Measurements from ENCODE around the gene GAB1. TPM values are rescaled to one million over a fixed set of nuclear protein-coding genes. Genes with fewer than 3 reads are reported as not detected.

Gene GAB1
- total RNA-seq, 5 donors from 2014 or later (not counting 1 experiment from before 2014, with no cell fraction given) = 0.20 to 1.7 (median 0.96) TPM

DNA sequence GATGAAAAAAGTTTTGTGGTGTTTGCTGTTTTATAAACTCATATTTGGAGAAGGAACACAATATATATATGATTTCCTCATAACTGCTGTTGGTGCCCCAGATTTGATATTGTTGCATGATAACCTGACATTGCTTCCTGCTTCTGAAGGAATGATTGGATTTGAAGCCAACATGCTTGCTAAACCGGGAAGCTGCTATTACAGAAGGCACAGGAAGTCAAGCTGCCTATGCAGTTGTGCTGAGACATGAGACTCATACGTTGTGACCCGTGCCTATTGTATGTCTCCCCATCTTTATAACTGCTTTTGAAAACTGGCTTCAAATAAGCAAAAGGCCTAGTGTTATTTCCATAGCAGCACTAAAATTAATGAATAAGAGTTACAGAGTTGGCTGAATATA, 32.9 kb downstream of the GAB1 start:
- peaks cover 5 to 6% of the 10 kb centered on the region in 2 donors for H3K27me3 Mint-ChIP-seq
- 11% methylated on average over 1 of the region's 3 CpGs for WGBS (ENCODE audit: insufficient coverage)
- DNase-seq = no peak
- Histone ChIP-seq H3K36me3 (ENCODE audit: control insufficient read depth in 2 of 2, extremely low read depth in 1 of 2, insufficient read depth in 1 of 2, low read length in 1 of 2) (no peaks in the 10 kb centered on the region), H3K9me3 (no peaks in the 10 kb centered on the region), H3K27me3 (replicated peaks in 1 of 2; ENCODE audit: control insufficient read depth in 2 of 2, extremely low read depth in 1 of 2, insufficient read depth in 2 of 2, low read length in 1 of 2) (no peaks in the 10 kb centered on the region), H3K4me3 (ENCODE audit: control insufficient read depth in 1 of 2, extremely low read depth in 1 of 2, low read length in 1 of 2) (no peak overlapping the region), H3K27ac (ENCODE audit: low read length) (no peak overlapping the region), H3K4me1 (ENCODE audit: control insufficient read depth in 1 of 2, extremely low read depth in 1 of 2, insufficient read depth in 2 of 2, low read length in 2 of 2) (no peaks in the 10 kb centered on the region)
- ChIA-PET POLR2A (no interaction called here), CTCF (no interaction called here)
- H3K27ac Mint-ChIP-seq = no peak overlapping the region
- ATAC-seq (replicated peaks in 1 of 4) = no peak
- H3K4me3 Mint-ChIP-seq = no peak overlapping the region
- H3K4me1 Mint-ChIP-seq = no peaks in the 10 kb centered on the region
- H3K36me3 Mint-ChIP-seq = no peaks in the 10 kb centered on the region
- peaks cover 3 to 5% (median 4%) of the 10 kb centered on the region in 3 donors for H3K9me3 Mint-ChIP-seq

DNA sequence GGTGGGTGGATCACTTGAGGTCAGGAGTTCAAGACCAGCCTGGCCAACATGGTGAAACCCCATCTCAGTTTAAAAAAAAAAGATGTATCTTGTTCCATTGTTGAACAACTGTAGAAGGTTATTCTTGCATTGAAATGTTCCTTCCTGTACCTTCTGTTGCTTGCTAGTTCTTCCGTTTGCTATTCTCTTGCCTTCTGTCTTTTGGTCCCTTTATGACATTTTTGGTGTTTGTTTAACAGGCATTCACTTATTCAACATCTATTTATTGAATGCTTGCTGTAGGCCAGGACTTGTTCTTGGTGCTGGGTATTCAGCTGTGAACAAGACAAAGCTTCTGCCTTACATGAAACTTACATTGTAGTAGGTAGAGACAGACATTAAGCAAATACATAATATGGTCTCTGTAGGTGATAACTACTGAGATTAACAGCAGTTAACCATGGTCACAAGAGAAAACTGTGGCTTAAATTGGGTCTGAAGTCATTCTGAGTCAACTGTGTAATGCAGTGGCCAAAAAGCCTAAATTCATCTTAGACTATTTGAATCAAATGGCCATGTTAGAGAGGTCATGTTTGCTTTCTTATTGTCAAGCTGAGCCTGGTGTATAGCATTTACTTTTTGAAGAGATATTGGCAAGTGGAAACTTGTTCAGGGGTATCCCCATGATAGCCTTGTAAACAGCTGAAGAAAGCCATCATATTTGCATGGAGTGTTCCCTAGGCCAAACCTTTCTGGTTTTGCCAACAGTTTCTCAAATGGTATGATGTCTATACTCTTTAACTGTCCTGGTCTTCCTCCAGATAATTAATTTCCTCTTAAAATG, 35.6 kb downstream of the GAB1 start:
- Mint-ChIP-seq H3K4me1 (peaks cover 0 to 4% (median 0%) of the 10 kb centered on the region in 3 donors), H3K9me3 (peaks cover 3 to 5% (median 4%) of the 10 kb centered on the region in 3 donors), H3K4me3 (no peak overlapping the region), H3K27ac (no peak overlapping the region), H3K27me3 (peaks cover 3 to 6% of the 10 kb centered on the region in 2 donors), H3K36me3 (no peaks in the 10 kb centered on the region)
- Histone ChIP-seq H3K9me3 (no peaks in the 10 kb centered on the region), H3K4me1 (ENCODE audit: control insufficient read depth in 1 of 2, extremely low read depth in 1 of 2, insufficient read depth in 2 of 2, low read length in 2 of 2) (no peaks in the 10 kb centered on the region), H3K36me3 (ENCODE audit: control insufficient read depth in 2 of 2, extremely low read depth in 1 of 2, insufficient read depth in 1 of 2, low read length in 1 of 2) (no peaks in the 10 kb centered on the region), H3K27me3 (replicated peaks in 1 of 2; ENCODE audit: control insufficient read depth in 2 of 2, extremely low read depth in 1 of 2, insufficient read depth in 2 of 2, low read length in 1 of 2) (no peaks in the 10 kb centered on the region), H3K4me3 (ENCODE audit: control insufficient read depth in 1 of 2, extremely low read depth in 1 of 2, low read length in 1 of 2) (no peak overlapping the region), H3K27ac (ENCODE audit: low read length) (no peak overlapping the region)
- ChIA-PET CTCF (no interaction called here), POLR2A (no interaction called here)
- DNase-seq = no peak
- ATAC-seq (replicated peaks in 1 of 4) = no peak
- WGBS (ENCODE audit: insufficient coverage) = 80% methylated on average over 1 of the region's 1 CpG

DNA sequence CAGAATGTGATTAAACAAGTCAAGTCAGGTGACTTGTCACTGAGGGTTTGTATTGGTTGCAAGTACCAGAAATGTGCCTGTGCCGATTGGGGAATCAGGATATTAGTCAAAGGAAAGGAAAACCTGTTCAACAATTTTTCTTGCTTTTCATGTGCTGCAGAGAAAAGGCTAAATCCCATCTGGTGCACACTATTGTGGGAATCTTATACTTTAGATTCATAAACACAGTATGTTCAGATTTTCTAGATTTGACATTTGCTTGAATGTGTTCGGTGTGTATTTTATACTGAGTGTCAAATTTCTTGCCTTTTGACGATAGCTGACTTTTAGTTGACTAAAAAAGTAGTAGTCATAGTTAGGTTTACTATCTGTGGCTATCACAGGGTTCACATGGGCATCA, 37.6 kb downstream of the GAB1 start:
- H3K27ac Mint-ChIP-seq = no peak overlapping the region
- H3K4me3 Mint-ChIP-seq = no peak overlapping the region
- Histone ChIP-seq H3K4me3 (ENCODE audit: control insufficient read depth in 1 of 2, extremely low read depth in 1 of 2, low read length in 1 of 2) (no peak overlapping the region), H3K9me3 (no peaks in the 10 kb centered on the region), H3K27me3 (replicated peaks in 1 of 2; ENCODE audit: control insufficient read depth in 2 of 2, extremely low read depth in 1 of 2, insufficient read depth in 2 of 2, low read length in 1 of 2) (no peaks in the 10 kb centered on the region), H3K27ac (ENCODE audit: low read length) (no peak overlapping the region), H3K36me3 (ENCODE audit: control insufficient read depth in 2 of 2, extremely low read depth in 1 of 2, insufficient read depth in 1 of 2, low read length in 1 of 2) (no peaks in the 10 kb centered on the region), H3K4me1 (ENCODE audit: control insufficient read depth in 1 of 2, extremely low read depth in 1 of 2, insufficient read depth in 2 of 2, low read length in 2 of 2) (no peaks in the 10 kb centered on the region)
- H3K4me1 Mint-ChIP-seq = peaks cover 0 to 4% (median 0%) of the 10 kb centered on the region in 3 donors
- ATAC-seq (replicated peaks in 1 of 4) = no peak
- WGBS (ENCODE audit: insufficient coverage) = 70% methylated on average over 2 of the region's 3 CpGs
- CTCF ChIA-PET = no interaction called here
- peaks cover 3 to 6% of the 10 kb centered on the region in 2 donors for H3K27me3 Mint-ChIP-seq
- no peak for DNase-seq
- no peaks in the 10 kb centered on the region for H3K36me3 Mint-ChIP-seq
- POLR2A ChIA-PET = no interaction called here
- H3K9me3 Mint-ChIP-seq = peaks cover 3 to 5% (median 4%) of the 10 kb centered on the region in 3 donors

DNA sequence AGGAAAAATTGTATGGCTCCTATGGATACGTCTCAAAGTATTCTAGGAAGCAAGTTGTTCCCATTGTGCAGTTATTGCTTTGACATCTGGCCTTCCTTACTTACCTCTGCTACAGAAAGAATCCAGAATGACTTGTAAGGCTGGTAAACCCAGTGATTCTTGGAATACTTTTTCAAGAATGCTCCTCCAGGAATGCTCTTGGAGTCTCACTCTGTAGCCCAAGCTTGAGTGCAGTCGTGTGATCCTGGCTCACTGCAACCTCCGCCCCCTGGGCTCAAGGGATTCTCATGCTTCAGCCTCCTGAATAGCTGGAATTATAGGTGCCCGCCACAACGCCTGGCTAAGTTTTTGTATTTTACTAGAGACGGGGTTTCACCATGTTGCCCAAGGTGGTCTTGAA, 38.1 kb downstream of the GAB1 start:
- ChIA-PET CTCF (no interaction called here), POLR2A (no interaction called here)
- Mint-ChIP-seq H3K27ac (no peak overlapping the region), H3K27me3 (peaks cover 3 to 6% of the 10 kb centered on the region in 2 donors), H3K4me3 (no peak overlapping the region), H3K9me3 (peaks cover 3 to 5% (median 4%) of the 10 kb centered on the region in 3 donors), H3K36me3 (no peaks in the 10 kb centered on the region), H3K4me1 (peaks cover 0 to 4% (median 0%) of the 10 kb centered on the region in 3 donors)
- Histone ChIP-seq H3K27me3 (replicated peaks in 1 of 2; ENCODE audit: control insufficient read depth in 2 of 2, extremely low read depth in 1 of 2, insufficient read depth in 2 of 2, low read length in 1 of 2) (no peaks in the 10 kb centered on the region), H3K36me3 (ENCODE audit: control insufficient read depth in 2 of 2, extremely low read depth in 1 of 2, insufficient read depth in 1 of 2, low read length in 1 of 2) (no peaks in the 10 kb centered on the region), H3K4me3 (ENCODE audit: control insufficient read depth in 1 of 2, extremely low read depth in 1 of 2, low read length in 1 of 2) (no peak overlapping the region), H3K4me1 (ENCODE audit: control insufficient read depth in 1 of 2, extremely low read depth in 1 of 2, insufficient read depth in 2 of 2, low read length in 2 of 2) (no peaks in the 10 kb centered on the region), H3K9me3 (no peaks in the 10 kb centered on the region), H3K27ac (ENCODE audit: low read length) (no peak overlapping the region)
- ATAC-seq (replicated peaks in 1 of 4) = no peak
- no peak for DNase-seq
- WGBS (ENCODE audit: insufficient coverage) = 76% methylated on average over 5 of the region's 6 CpGs

DNA sequence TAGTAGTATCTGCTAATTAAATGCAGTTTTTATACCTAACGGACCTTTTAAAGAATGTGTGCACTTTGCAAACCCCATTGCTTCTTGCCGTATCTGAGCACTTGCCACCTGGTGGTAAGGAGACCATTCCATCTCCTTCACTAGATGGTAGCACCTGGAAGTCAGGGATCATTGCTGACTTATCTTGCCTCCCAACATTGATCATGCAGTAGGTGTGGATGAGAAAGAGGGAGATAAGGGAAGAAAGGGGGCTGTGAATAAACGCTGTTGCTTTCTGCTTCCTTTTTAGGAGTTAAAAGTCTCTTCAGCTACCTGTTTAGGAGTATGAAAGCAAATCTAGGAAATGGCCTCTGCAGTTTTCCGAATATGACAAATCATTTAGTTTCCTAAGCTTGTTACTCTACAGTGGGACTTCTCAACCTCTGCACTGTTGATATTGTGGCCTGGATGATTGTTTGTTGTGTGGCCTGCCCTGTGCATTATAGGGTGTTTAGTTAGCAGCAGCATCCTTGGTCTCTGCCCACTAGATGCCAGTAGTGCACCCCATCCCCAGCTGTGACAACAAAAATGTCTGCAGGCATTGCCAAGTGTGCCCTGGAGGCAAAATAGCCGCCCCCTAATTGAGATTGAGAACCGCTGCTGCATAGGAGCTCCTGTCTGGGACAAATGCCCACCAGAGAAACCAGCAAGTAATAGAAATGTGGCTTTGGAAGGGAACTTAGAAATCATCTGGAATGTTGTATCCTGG, 38.8 kb downstream of the GAB1 start:
- POLR2A ChIA-PET = no interaction called here
- WGBS (ENCODE audit: insufficient coverage) = 61% methylated on average over 2 of the region's 6 CpGs
- Histone ChIP-seq H3K27ac (ENCODE audit: low read length) (no peak overlapping the region), H3K9me3 (no peaks in the 10 kb centered on the region), H3K4me1 (ENCODE audit: control insufficient read depth in 1 of 2, extremely low read depth in 1 of 2, insufficient read depth in 2 of 2, low read length in 2 of 2) (no peaks in the 10 kb centered on the region), H3K27me3 (replicated peaks in 1 of 2; ENCODE audit: control insufficient read depth in 2 of 2, extremely low read depth in 1 of 2, insufficient read depth in 2 of 2, low read length in 1 of 2) (no peaks in the 10 kb centered on the region), H3K36me3 (ENCODE audit: control insufficient read depth in 2 of 2, extremely low read depth in 1 of 2, insufficient read depth in 1 of 2, low read length in 1 of 2) (no peaks in the 10 kb centered on the region), H3K4me3 (ENCODE audit: control insufficient read depth in 1 of 2, extremely low read depth in 1 of 2, low read length in 1 of 2) (no peak overlapping the region)
- Mint-ChIP-seq H3K4me3 (no peak overlapping the region), H3K36me3 (no peaks in the 10 kb centered on the region), H3K27ac (no peak overlapping the region), H3K27me3 (peaks cover 3 to 6% of the 10 kb centered on the region in 2 donors), H3K4me1 (peaks cover 0 to 4% (median 0%) of the 10 kb centered on the region in 3 donors), H3K9me3 (peaks cover 3 to 5% (median 4%) of the 10 kb centered on the region in 3 donors)
- CTCF ChIA-PET = no interaction called here
- peak in 1 of 35 experiments; percentile 7 for DNase-seq
- ATAC-seq (replicated peaks in 1 of 4) = no peak

DNA sequence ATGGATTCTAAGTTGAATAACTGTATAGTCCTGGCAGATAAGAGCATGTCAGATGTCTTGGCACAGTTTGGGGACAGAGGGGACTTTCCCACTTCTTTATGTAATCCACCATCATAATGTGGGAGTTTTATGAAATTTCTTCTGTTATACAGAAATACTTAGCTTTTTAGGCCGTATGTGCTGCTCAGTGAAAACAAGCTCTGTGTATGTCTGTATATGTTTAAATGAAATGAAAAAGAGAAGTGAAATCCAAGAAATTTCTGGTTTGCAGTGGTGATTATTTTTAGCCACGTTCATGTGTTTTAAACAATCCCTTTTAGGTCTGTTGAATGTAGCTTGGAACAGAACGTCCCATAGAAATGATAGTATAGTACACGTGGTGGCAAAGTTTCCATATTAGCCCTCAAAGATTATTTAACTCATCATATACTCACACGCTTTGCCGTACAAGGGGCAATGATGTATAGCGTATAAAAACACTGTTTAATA, 41.0 kb downstream of the GAB1 start:
- no CpG with 5 or more reads among the region's 7 CpGs for WGBS (ENCODE audit: insufficient coverage)
- CTCF ChIA-PET = no interaction called here
- no peaks in the 10 kb centered on the region for H3K36me3 Mint-ChIP-seq
- no peak for DNase-seq
- H3K4me1 Mint-ChIP-seq = peaks cover 0 to 7% (median 0%) of the 10 kb centered on the region in 3 donors
- POLR2A ChIA-PET = interaction anchor here in 1 of 2 donors (0.6 kb wide), 1 partner anchor 144 kb away, joined by 5 read pairs; no protein-coding TSS in a partner anchor
- no peak overlapping the region for H3K27ac Mint-ChIP-seq
- no peaks in the 10 kb centered on the region for H3K36me3 ChIP-seq (ENCODE audit: control insufficient read depth in 2 of 2, extremely low read depth in 1 of 2, insufficient read depth in 1 of 2, low read length in 1 of 2)
- no peaks in the 10 kb centered on the region for H3K27me3 ChIP-seq (replicated peaks in 1 of 2; ENCODE audit: control insufficient read depth in 2 of 2, extremely low read depth in 1 of 2, insufficient read depth in 2 of 2, low read length in 1 of 2)
- H3K4me1 ChIP-seq (ENCODE audit: control insufficient read depth in 1 of 2, extremely low read depth in 1 of 2, insufficient read depth in 2 of 2, low read length in 2 of 2) = no peaks in the 10 kb centered on the region
- H3K27ac ChIP-seq (ENCODE audit: low read length) = no peak overlapping the region
- H3K27me3 Mint-ChIP-seq = no peaks in the 10 kb centered on the region
- no peak overlapping the region for H3K4me3 Mint-ChIP-seq
- ATAC-seq (replicated peaks in 1 of 4) = no peak
- H3K9me3 Mint-ChIP-seq = no peaks in the 10 kb centered on the region
- no peak overlapping the region for H3K4me3 ChIP-seq (ENCODE audit: control insufficient read depth in 1 of 2, extremely low read depth in 1 of 2, low read length in 1 of 2)
- H3K9me3 ChIP-seq = no peaks in the 10 kb centered on the region
